CD14-positive monocyte (primary cell): ENCODE results near the gene STUB1. TPM values are rescaled to one million over a fixed set of nuclear protein-coding genes. Genes with fewer than 3 reads are reported as not detected.
A peak's percentile ranks its signal among the peaks of the same experiment; 100 is the strongest.

ENCODE experiments used
- DNase-seq, 3 donors: peaks; one replicate each; pipeline ENCODE4 v3.0.0-alpha.2; 2011 to 2022
- H2AFZ ChIP-seq: 2 replicates; pipeline ENCODE4 v1.6.0; 2012; ENCODE audit warnings: mild to moderate bottlenecking, low read depth, low read length, inconsistent platforms; ENCODE audit not compliant: insufficient read depth, poor library complexity, severe bottlenecking
- H3K27ac ChIP-seq, 2 donors: 1 replicate in 1 of 2; 2 replicates in 1 of 2; pipeline ENCODE4 v1.5.1; 2012 to 2013; ENCODE audit warnings: low read length in 2 of 2, control low read depth in 1 of 2, inconsistent platforms in 1 of 2, low read depth in 1 of 2, mild to moderate bottlenecking in 1 of 2
- H3K27me3 ChIP-seq, 2 donors: one replicate each; pipeline versions ENCODE4 v1.6.0 to v1.6.1; 2011 to 2013; ENCODE audit warnings: low read length in 2 of 2; ENCODE audit not compliant: control insufficient read depth in 2 of 2, insufficient read depth in 2 of 2
- H3K36me3 ChIP-seq, 2 donors: replicated peaks in 1 of 2; 1 replicate in 1 of 2; 2 replicates in 1 of 2; pipeline versions ENCODE4 v1.5.1 to v1.6.1; 2012 to 2013; ENCODE audit warnings: low read length in 2 of 2, control low read depth in 1 of 2, inconsistent platforms in 1 of 2, mild to moderate bottlenecking in 1 of 2; ENCODE audit not compliant: insufficient read depth in 2 of 2, control insufficient read depth in 1 of 2
- H3K4me1 ChIP-seq, 2 donors: 1 replicate in 1 of 2; 2 replicates in 1 of 2; pipeline versions ENCODE4 v1.5.1 to v1.6.1; 2012 to 2013; ENCODE audit warnings: low read length in 2 of 2, control low read depth in 1 of 2, inconsistent platforms in 1 of 2, mild to moderate bottlenecking in 1 of 2, moderate library complexity in 1 of 2; ENCODE audit not compliant: insufficient read depth in 2 of 2, control insufficient read depth in 1 of 2
- H3K4me2 ChIP-seq: replicated peaks from 2 replicates; pipeline ENCODE3; 2012; ENCODE audit warnings: low read length, moderate library complexity, mild to moderate bottlenecking; ENCODE audit not compliant: poor library complexity, severe bottlenecking; ENCODE audit errors: extremely low read depth
- H3K4me3 ChIP-seq, 3 experiments: fragments of 200-600 bp in 1 of 3; sonication (generic) in 1 of 3; replicated peaks in 1 of 3; 1 replicate in 2 of 3; 2 replicates in 1 of 3; pipeline ENCODE4 v1.5.1; 2011 to 2013; ENCODE audit warnings: low read length in 3 of 3, mild to moderate bottlenecking in 3 of 3, control low read depth in 2 of 3, low read depth in 2 of 3, inconsistent platforms in 1 of 3, moderate library complexity in 1 of 3
- H3K79me2 ChIP-seq: 2 replicates; pipeline ENCODE4 v1.6.0; 2012; ENCODE audit warnings: mild to moderate bottlenecking, control low read depth, inconsistent platforms, low read length, moderate library complexity; ENCODE audit not compliant: insufficient read depth
- H3K9ac ChIP-seq: 2 replicates; pipeline ENCODE4 v1.6.0; 2017; ENCODE audit warnings: low read length, mild to moderate bottlenecking; ENCODE audit not compliant: insufficient read depth, poor library complexity, severe bottlenecking
- H3K9me3 ChIP-seq, 2 donors: replicated peaks in 1 of 2; 1 replicate in 1 of 2; 2 replicates in 1 of 2; pipeline versions ENCODE4 v1.5.1 to v1.6.1; 2012 to 2013; ENCODE audit warnings: low read length in 2 of 2, control low read depth in 1 of 2; ENCODE audit not compliant: control insufficient read depth in 1 of 2, insufficient read depth in 1 of 2
- H4K20me1 ChIP-seq: 2 replicates; pipeline ENCODE4 v1.6.0; 2012; ENCODE audit warnings: mild to moderate bottlenecking, low read length, control low read depth, moderate library complexity; ENCODE audit not compliant: insufficient read depth
- H3K27ac Mint-ChIP-seq, 7 donors: one replicate each; pipeline ENCODE4 v1.8.0; 2020; ENCODE audit warnings: mild to moderate bottlenecking in 7 of 7, mixed read lengths in 7 of 7, moderate library complexity in 6 of 7, inconsistent platforms in 2 of 7
- H3K27me3 Mint-ChIP-seq, 3 donors: one replicate each; pipeline ENCODE4 v1.8.0; 2021 to 2022; ENCODE audit warnings: low read depth in 3 of 3, mild to moderate bottlenecking in 3 of 3, mixed read lengths in 3 of 3, moderate library complexity in 3 of 3, inconsistent platforms in 1 of 3
- H3K36me3 Mint-ChIP-seq, 2 donors: one replicate each; pipeline ENCODE4 v1.8.0; 2020; ENCODE audit warnings: mixed read lengths in 2 of 2, inconsistent platforms in 1 of 2, mild to moderate bottlenecking in 1 of 2
- H3K4me1 Mint-ChIP-seq: one replicate; pipeline ENCODE4 v1.8.0; 2020; ENCODE audit warnings: mild to moderate bottlenecking, mixed read lengths
- H3K4me3 Mint-ChIP-seq, 2 donors: one replicate each; pipeline ENCODE4 v1.8.0; 2020; ENCODE audit warnings: mild to moderate bottlenecking in 2 of 2, mixed read lengths in 2 of 2, moderate library complexity in 1 of 2
- H3K9me3 Mint-ChIP-seq, 7 donors: one replicate each; pipeline ENCODE4 v1.8.0; 2020 to 2022; ENCODE audit warnings: mixed read lengths in 7 of 7, mild to moderate bottlenecking in 6 of 7, moderate library complexity in 6 of 7, inconsistent platforms in 2 of 7
- CTCF ChIP-seq: fragments of 200-600 bp; IDR thresholded peaks from one replicate; pipeline ENCODE4 v1.8.0; 2022; ENCODE audit warnings: antibody characterized with exemption, mild to moderate bottlenecking
- WGBS: methylation state at CpG from one replicate; pipeline ENCODE4 v1.1.5; 2013; ENCODE audit warnings: missing lambda C conversion rate; ENCODE audit not compliant: insufficient coverage; 5-methylcytosine and 5-hydroxymethylcytosine counted together
- intact Hi-C, 2 donors: fragments of 100-400 bp; cut with micrococcal nuclease; formaldehyde crosslinking; loops; one replicate each; pipeline versions ENCODE4 v1.15.0 to v1.15.1; 2023
- polyA plus RNA-seq, 3 donors: library from polyadenylated mRNA; depleted of rRNA in 1 of 3; unstranded in 2 of 3; stranded (reverse) in 1 of 3; fragments of 300-500 nt in 2 of 3; fragments of >200 nt in 1 of 3; fragmentation: Illumina TruSeq in 2 of 3; gene quantifications; 1 replicate in 2 of 3; 2 replicates in 1 of 3; pipeline ENCODE4 v1.2.3, GENCODE V29; 2012 to 2021

Gene STUB1
- polyA plus RNA-seq, 3 donors: 83.3 to 108 (median 106) TPM

- peaks cover 0 to 3% (median 0%) of the 10 kb centered on the region in 3 donors for H3K27me3 Mint-ChIP-seq
- peak overlapping the region; percentile 13 for H3K9ac ChIP-seq
- intact Hi-C loops: loop anchor here (2.0 to 5.0 kb wide), 2 partner anchors 23 to 83 kb away; partner anchors contain the start of gene METTL26 (in 2 of the 2)
- DNase-seq: no peak
- peak overlapping the region in 1 of 2 donors; percentile 40 for H3K27ac ChIP-seq
- H3K9me3 Mint-ChIP-seq: no peaks in the 10 kb centered on the region
- peak overlapping the region in 2 of 3 experiments; percentile 27 to 65 for H3K4me3 ChIP-seq
- no peaks in the 10 kb centered on the region for H3K9me3 ChIP-seq
- H3K27ac Mint-ChIP-seq: peak overlapping the region in 1 of 7 donors; percentile 30
- peak overlapping the region in 1 of 2 donors; percentile 65 for H3K4me3 Mint-ChIP-seq
- peaks cover 11 to 16% of the 10 kb centered on the region in 2 donors for H3K4me1 ChIP-seq
- peaks cover 0 to 6% of the 10 kb centered on the region in 2 donors for H3K36me3 Mint-ChIP-seq
- H3K79me2 ChIP-seq: no peaks in the 10 kb centered on the region
- H3K4me2 ChIP-seq: peak overlapping the region; percentile 79
- TF ChIP-seq CTCF: no peak
- 40% methylated on average over 4 of the region's 6 CpGs for WGBS
- H2AFZ ChIP-seq: peak overlapping the region; percentile 87
- H4K20me1 ChIP-seq: no peaks in the 10 kb centered on the region
- no peaks in the 10 kb centered on the region for H3K36me3 ChIP-seq
- H3K4me1 Mint-ChIP-seq: peaks cover 10% of the 10 kb centered on the region
- H3K27me3 ChIP-seq: no peaks in the 10 kb centered on the region
Observed at GRCh38 chr16:660132-660458, 20.1 kb upstream of the STUB1 start.

GRCh38 chr16:660459-661183 is 19.6 kb upstream of the STUB1 start:
- Histone ChIP-seq H3K36me3 (no peaks in the 10 kb centered on the region), H2AFZ (peak overlapping the region; percentile 87), H3K9ac (peak overlapping the region; percentile 13), H4K20me1 (no peaks in the 10 kb centered on the region), H3K79me2 (no peaks in the 10 kb centered on the region), H3K9me3 (no peaks in the 10 kb centered on the region), H3K27me3 (no peaks in the 10 kb centered on the region), H3K4me3 (peak overlapping the region; percentile 4 to 65 (median 27)), H3K27ac (peak overlapping the region in 1 of 2 donors; percentile 40), H3K4me2 (peak overlapping the region; percentile 79), H3K4me1 (peaks cover 11 to 16% of the 10 kb centered on the region in 2 donors)
- H3K9me3 Mint-ChIP-seq: no peaks in the 10 kb centered on the region
- intact Hi-C loops: loop anchor here (2.0 to 5.0 kb wide), 2 partner anchors 24 to 83 kb away; partner anchors contain the start of gene METTL26 (in 2 of the 2)
- WGBS: under 1% methylated on average over 22 of the region's 43 CpGs
- peak overlapping the region; percentile 65 to 73 for H3K4me3 Mint-ChIP-seq
- peaks cover 0 to 3% (median 2%) of the 10 kb centered on the region in 3 donors for H3K27me3 Mint-ChIP-seq
- peaks cover 0 to 6% of the 10 kb centered on the region in 2 donors for H3K36me3 Mint-ChIP-seq
- TF ChIP-seq CTCF: peak; percentile 72
- DNase-seq: peak; percentile 91 to 94 (median 93)
- peaks cover 10% of the 10 kb centered on the region for H3K4me1 Mint-ChIP-seq
- H3K27ac Mint-ChIP-seq: peak overlapping the region in 3 of 7 donors; percentile 8 to 30 (median 24)
